ENCODE results near the gene ARAP3. TPM values are rescaled to one million over a fixed set of nuclear protein-coding genes. Genes with fewer than 3 reads are reported as not detected.
A peak's percentile ranks its signal among the peaks of the same experiment; 100 is the strongest.

ARAP3 gene
- total RNA-seq, 1 donor from 2014 or later = 7.1 TPM

DNA sequence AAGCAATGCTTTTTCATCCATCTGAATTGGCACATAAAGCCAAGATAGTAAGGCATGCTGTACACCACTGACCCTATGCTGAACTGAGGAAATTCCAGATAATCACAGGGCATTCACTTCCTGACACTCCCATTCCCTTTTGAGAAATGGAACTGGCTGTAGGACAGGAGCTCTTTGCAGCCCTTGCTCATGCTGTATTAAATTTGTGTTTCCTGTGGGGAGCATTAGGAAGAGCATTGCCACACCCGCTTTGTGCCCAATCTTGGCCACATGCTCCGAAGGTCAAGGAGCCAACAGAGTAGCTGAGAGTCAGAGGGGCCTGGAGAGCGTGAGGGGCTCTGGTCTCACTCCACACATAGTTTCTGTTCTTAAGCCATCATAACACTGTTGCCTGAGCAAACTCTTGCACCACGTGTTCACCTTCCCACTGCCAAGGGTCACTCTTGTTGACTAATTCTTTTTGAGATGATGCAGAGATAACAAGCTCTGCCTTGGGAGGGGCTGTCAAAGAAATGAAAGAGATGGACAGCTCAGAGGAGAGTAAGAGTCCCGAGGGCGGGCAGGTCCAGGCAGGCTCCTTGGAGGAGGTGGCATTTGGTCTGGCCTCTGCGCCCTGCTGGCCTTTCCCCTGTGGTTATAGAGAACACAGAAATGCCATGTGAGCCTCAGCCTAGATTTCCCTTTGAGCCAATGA lies 31.7 kb upstream of the ARAP3 start:
- Mint-ChIP-seq H3K4me1 (ENCODE audit: low read depth) (no peaks in the 10 kb centered on the region), H3K27me3 (ENCODE audit: insufficient read depth) (peaks cover 7% of the 10 kb centered on the region), H3K27ac (no peak overlapping the region), H3K4me3 (no peak overlapping the region), H3K36me3 (ENCODE audit: low read depth) (no peaks in the 10 kb centered on the region), H3K9me3 (no peaks in the 10 kb centered on the region)
- no peak for DNase-seq (ENCODE audit: low spot score)
- intact Hi-C loops (cut with micrococcal nuclease) = no loop called here

DNA sequence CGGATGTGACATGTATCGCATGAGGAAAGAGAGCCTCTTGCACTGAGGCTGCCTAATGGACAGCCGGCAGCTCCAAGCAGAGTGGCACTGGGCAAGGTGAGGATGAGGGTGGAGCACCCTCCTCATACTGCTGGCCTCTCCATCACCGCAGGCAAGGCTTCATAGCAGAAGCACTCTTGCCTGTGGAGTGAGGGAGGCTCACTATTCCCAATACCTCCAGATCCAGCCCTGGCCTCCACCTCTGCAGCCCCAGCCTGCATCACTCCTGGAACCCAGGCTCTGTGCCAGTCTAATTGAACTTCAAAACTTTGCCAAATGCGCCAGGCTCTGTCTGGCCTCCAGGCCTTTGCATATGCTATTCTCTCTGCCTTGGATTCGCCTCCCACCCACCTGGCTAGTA lies 29.7 kb upstream of the ARAP3 start:
- intact Hi-C loops (cut with micrococcal nuclease) = no loop called here
- no peak for DNase-seq (ENCODE audit: low spot score)
- Mint-ChIP-seq H3K9me3 (no peaks in the 10 kb centered on the region), H3K4me3 (no peak overlapping the region), H3K4me1 (ENCODE audit: low read depth) (no peaks in the 10 kb centered on the region), H3K27me3 (ENCODE audit: insufficient read depth) (peaks cover 4% of the 10 kb centered on the region), H3K36me3 (ENCODE audit: low read depth) (no peaks in the 10 kb centered on the region), H3K27ac (no peak overlapping the region)

DNA sequence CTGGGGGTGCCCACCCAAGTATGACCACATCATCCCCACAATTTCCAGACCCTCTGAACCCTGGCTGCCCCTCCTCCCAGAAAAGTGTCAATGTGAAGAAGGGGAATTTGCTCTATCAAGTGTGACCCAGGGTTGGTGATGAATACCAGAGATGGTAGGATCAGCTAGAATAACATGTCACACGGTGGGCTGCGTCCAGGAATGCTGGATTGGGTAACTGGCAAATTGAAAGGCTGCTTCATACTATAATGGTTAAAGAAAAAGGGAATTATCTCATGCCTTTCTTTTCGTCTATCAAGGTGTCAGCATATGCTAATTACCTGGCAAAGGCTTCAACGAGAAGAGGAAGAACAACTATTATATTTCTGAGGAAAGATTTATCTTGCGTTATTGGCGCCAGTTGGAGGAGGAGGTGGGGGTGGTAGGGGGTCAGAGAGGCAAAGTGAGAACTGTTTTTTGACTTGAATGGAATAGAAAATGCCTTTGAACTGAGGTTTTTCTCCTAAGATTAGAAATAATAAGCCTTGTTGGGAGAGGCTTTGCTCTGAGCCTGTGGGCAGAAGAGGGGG lies 27.8 kb upstream of the ARAP3 start:
- Mint-ChIP-seq H3K36me3 (ENCODE audit: low read depth) (no peaks in the 10 kb centered on the region), H3K27ac (no peak overlapping the region), H3K27me3 (ENCODE audit: insufficient read depth) (peaks cover 6% of the 10 kb centered on the region), H3K4me1 (ENCODE audit: low read depth) (no peaks in the 10 kb centered on the region), H3K9me3 (no peaks in the 10 kb centered on the region), H3K4me3 (no peak overlapping the region)
- intact Hi-C loops (cut with micrococcal nuclease) = no loop called here
- DNase-seq (ENCODE audit: low spot score) = no peak

DNA sequence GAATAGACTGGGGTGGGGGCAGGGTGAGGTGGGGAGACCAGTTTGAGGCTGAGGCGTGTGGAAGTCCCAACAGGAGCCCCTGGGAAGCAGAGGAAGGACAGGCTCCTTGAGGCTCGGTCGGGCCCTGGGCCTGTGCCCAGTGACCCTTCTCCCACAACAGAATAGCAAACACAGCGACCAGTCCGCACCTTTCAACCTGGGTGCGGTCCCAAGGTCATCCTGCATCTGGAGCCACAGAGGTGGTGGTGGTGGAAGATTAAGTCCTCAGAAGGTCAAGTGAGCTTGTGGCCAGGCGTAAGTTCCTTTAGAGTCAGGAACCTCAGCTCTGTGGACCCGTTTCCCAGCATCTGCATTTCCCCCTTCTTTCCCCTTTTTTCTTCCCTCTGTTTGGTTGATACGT lies 26.0 kb upstream of the ARAP3 start:
- intact Hi-C loops (cut with micrococcal nuclease) = no loop called here
- Mint-ChIP-seq H3K27ac (no peak overlapping the region), H3K9me3 (no peaks in the 10 kb centered on the region), H3K4me3 (no peak overlapping the region), H3K4me1 (ENCODE audit: low read depth) (no peaks in the 10 kb centered on the region), H3K36me3 (ENCODE audit: low read depth) (no peaks in the 10 kb centered on the region), H3K27me3 (ENCODE audit: insufficient read depth) (peaks cover 9% of the 10 kb centered on the region)
- DNase-seq (ENCODE audit: low spot score) = no peak

DNA sequence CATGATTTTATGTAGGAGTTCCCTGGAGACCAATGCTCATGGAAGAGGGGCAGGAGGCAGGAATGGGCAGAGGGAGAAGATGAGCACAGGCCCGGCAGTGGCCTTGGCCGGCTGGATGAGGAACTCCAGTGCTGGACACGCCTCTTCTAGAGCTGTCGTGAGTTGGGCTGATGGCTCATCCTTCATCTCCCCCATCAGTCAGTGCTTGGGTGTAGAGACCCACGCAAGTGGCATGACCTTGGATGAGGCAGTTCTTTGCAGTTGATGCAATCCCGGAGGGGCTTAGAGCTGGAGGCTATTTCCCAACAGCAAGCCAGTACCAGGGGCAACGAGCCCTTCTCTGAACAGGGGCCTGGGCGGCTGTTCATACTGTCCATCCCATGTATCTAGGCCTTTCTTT lies 25.5 kb upstream of the ARAP3 start:
- Mint-ChIP-seq H3K4me1 (ENCODE audit: low read depth) (no peaks in the 10 kb centered on the region), H3K27me3 (ENCODE audit: insufficient read depth) (peaks cover 14% of the 10 kb centered on the region), H3K36me3 (ENCODE audit: low read depth) (no peaks in the 10 kb centered on the region), H3K27ac (no peak overlapping the region), H3K9me3 (no peaks in the 10 kb centered on the region), H3K4me3 (no peak overlapping the region)
- no peak for DNase-seq (ENCODE audit: low spot score)
- intact Hi-C loops (cut with micrococcal nuclease) = no loop called here

DNA sequence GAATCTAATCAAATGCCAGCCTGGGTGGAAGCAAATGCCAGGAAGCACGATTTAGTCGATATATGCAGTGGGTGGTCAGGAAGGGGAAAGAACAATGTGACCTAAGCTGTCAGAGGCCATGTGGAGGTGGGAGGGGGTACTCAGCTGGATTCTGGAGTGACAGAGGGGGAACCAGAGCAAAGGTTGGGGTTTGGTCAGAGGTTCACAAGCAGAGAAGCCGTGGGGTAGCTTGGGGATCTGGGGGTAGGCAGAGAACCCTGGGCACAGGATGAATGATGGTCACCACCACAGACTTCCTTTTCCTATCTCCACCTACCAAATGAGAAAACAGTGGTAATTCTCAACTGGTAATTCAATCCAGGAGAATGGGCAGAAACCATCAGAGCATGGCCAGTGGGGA lies 24.1 kb upstream of the ARAP3 start:
- H3K4me1 Mint-ChIP-seq (ENCODE audit: low read depth) = peaks cover 11% of the 10 kb centered on the region
- no peak overlapping the region for H3K4me3 Mint-ChIP-seq
- H3K9me3 Mint-ChIP-seq = no peaks in the 10 kb centered on the region

DNA sequence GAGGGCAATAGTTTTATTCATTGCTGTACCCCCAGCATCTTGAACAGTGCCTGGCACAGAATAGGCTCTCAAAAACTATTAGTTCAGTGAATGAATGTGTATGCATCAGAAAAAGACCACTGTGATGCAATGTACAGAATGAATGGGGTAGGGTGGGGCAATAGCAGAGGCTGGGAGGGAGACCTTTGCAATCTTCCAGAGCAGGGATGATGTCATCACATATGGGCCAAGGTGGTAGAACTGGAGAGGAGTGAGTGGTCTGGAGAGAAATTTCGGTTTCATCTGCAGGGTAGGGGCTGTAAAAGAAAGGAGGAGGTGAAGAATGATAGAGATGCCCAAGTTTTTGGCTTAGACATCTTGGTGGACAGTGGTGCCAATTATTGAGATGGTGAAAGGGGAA lies 23.4 kb upstream of the ARAP3 start:
- no peak overlapping the region for H3K4me3 Mint-ChIP-seq
- H3K27me3 Mint-ChIP-seq (ENCODE audit: insufficient read depth) = peaks cover 26% of the 10 kb centered on the region
- H3K36me3 Mint-ChIP-seq (ENCODE audit: low read depth) = no peaks in the 10 kb centered on the region
- no peak overlapping the region for H3K27ac Mint-ChIP-seq
- DNase-seq (ENCODE audit: low spot score) = no peak
- intact Hi-C loops (cut with micrococcal nuclease) = no loop called here
- H3K9me3 Mint-ChIP-seq = no peaks in the 10 kb centered on the region
- peaks cover 12% of the 10 kb centered on the region for H3K4me1 Mint-ChIP-seq (ENCODE audit: low read depth)

More for the DNA sequence above, 24.1 kb upstream of the ARAP3 start:
- intact Hi-C loops (cut with micrococcal nuclease) = no loop called here
- H3K27ac Mint-ChIP-seq = no peak overlapping the region
- H3K36me3 Mint-ChIP-seq (ENCODE audit: low read depth) = no peaks in the 10 kb centered on the region
- no peak for DNase-seq (ENCODE audit: low spot score)
- H3K27me3 Mint-ChIP-seq (ENCODE audit: insufficient read depth) = peaks cover 26% of the 10 kb centered on the region

DNA sequence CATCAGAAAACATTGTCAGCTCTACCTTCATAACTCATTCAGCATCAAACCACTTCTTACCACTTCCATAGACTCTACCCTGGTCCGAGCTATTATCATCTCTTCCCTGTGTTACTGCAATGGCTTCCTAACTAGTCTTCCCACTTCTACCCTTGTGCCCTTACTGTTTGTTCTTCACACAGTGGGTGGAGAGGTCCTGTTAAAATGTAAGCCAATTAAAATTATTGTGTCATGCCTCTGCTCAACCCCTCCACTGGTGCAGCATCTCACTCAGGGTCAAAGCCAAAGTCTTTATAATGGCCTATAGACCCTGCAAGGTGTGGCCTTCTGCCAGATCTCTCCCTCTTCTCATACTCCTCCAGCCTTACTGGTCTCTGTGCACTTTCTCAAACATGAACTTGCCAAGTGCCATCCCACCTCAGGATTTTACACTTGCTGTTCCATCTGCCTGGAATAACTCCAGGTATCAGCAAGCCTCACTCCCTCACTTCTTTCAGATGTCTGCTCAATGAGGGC lies 22.8 kb upstream of the ARAP3 start:
- DNase-seq (ENCODE audit: low spot score) = no peak
- H3K9me3 Mint-ChIP-seq = no peaks in the 10 kb centered on the region
- H3K36me3 Mint-ChIP-seq (ENCODE audit: low read depth) = no peaks in the 10 kb centered on the region
- intact Hi-C loops (cut with micrococcal nuclease) = no loop called here
- peaks cover 29% of the 10 kb centered on the region for H3K27me3 Mint-ChIP-seq (ENCODE audit: insufficient read depth)
- no peak overlapping the region for H3K4me3 Mint-ChIP-seq
- H3K27ac Mint-ChIP-seq = no peak overlapping the region
- H3K4me1 Mint-ChIP-seq (ENCODE audit: low read depth) = peaks cover 12% of the 10 kb centered on the region

DNA sequence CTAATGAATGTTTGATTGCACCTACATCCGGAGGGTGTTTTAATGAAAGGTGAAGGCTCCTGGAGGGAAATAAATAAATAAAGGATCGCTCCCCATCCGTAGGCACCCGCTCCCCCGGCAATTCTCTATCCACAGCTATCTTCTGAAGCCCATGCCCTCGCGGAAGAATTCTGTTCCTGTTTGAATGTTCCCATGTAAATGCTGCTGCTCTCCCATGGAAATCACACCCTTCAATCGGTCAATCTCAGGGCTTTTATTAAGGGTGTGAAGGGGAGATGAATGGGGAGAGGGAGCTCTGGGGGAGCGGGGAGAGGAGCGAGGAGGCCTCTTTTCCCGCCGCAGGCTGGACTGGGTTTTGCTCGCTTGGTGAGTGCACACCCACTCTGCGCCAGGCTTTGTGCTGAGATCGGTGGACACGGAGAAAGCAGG lies 21.1 kb upstream of the ARAP3 start:
- Mint-ChIP-seq H3K9me3 (no peaks in the 10 kb centered on the region), H3K4me3 (peak overlapping the region; percentile 74), H3K36me3 (ENCODE audit: low read depth) (no peaks in the 10 kb centered on the region), H3K27me3 (ENCODE audit: insufficient read depth) (peaks cover 40% of the 10 kb centered on the region), H3K27ac (no peak overlapping the region), H3K4me1 (ENCODE audit: low read depth) (peaks cover 12% of the 10 kb centered on the region)
- no peak for DNase-seq (ENCODE audit: low spot score)
- intact Hi-C loops (cut with micrococcal nuclease) = loop anchor here (2.0 kb wide), 1 partner anchor 32 kb away; no protein-coding TSS in a partner anchor

DNA sequence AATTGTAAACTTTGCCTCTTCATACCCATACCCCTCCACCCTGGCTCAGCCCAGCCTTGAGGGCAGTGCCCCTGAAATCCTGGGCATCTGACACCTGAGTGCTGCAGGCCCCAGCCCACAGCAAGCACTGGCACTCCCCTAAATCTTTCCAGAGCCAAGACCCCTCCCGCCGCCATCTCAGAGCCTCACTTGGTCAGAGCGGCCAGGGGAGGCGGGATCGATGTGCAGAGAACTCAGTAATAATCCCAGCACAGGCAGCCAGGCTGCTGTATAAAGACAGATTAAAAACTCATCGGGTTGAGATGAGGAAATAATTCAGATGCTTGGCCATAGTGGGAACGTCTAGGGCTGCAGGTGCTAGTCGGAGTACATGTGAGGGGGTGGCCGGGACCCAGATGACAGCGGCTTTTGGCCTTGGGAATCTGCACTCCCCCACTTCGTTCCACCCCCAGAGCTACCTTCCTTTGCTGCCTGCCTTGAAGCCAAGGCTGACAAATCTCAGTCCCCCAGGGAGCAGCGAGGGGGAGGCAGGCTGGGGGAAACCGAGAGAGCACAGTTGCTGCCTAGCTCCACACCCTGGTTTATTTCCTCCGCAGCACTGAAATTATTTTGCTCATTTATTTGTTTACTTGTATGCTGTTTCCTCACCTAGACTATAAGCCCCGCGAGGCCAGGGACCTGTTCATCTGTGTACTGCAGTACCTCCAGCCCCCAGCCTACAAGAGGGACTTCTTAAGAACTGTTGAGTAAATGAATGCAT lies 19.5 kb upstream of the ARAP3 start:
- Mint-ChIP-seq H3K27ac (no peak overlapping the region), H3K4me3 (peak overlapping the region; percentile 74), H3K27me3 (ENCODE audit: insufficient read depth) (peaks cover 45% of the 10 kb centered on the region), H3K9me3 (no peaks in the 10 kb centered on the region), H3K36me3 (ENCODE audit: low read depth) (no peaks in the 10 kb centered on the region), H3K4me1 (ENCODE audit: low read depth) (peaks cover 12% of the 10 kb centered on the region)
- DNase-seq (ENCODE audit: low spot score) = no peak
- intact Hi-C loops (cut with micrococcal nuclease) = loop anchor here (1.0 to 2.0 kb wide), 6 partner anchors 8 to 268 kb away; partner anchors contain the start of gene RNF14

DNA sequence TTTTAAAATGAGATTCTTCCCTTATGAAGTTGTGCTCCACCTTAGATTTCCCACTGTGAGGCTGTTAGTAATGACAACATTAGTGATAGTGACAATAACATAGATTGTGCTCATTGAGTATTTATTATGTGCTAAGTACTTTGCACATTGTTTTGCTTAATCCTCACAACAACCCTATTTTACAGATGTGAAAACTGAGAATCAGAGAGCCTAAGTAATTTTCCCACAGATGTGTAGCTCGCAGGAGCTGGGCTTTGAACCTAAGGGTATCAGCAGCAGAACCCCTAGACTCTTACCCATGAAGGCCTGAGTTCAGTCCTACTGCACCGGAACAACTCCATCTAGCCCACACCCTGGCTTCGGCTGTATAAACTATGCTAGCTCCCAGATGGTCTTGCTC lies 15.6 kb upstream of the ARAP3 start:
- H3K4me3 Mint-ChIP-seq = no peak overlapping the region
- no peak overlapping the region for H3K27ac Mint-ChIP-seq
- H3K9me3 Mint-ChIP-seq = no peaks in the 10 kb centered on the region
- H3K4me1 Mint-ChIP-seq (ENCODE audit: low read depth) = peaks cover 28% of the 10 kb centered on the region
- DNase-seq (ENCODE audit: low spot score) = no peak
- H3K27me3 Mint-ChIP-seq (ENCODE audit: insufficient read depth) = peaks cover 34% of the 10 kb centered on the region
- intact Hi-C loops (cut with micrococcal nuclease) = no loop called here
- H3K36me3 Mint-ChIP-seq (ENCODE audit: low read depth) = no peaks in the 10 kb centered on the region

DNA sequence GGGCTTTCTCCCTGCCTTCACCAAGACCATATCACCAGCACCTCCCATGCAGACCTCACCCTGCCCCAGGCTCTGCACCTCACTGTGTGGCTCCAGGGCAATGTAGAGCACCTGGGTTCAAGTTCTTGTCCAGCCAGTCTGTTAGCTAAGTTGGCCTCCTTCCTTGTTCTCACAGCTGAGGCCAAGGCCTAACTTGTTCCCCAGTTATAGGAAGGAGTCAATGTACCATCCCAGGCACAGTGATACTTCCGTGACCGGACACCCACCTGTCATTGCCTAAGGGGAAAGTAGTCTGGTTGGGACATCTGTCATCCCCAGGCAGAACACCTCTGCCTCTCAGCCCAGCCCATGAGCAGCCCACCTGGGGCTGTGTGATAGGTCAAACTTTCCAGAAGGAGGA lies 14.4 kb upstream of the ARAP3 start:
- no peak for DNase-seq (ENCODE audit: low spot score)
- Mint-ChIP-seq H3K36me3 (ENCODE audit: low read depth) (no peaks in the 10 kb centered on the region), H3K27me3 (ENCODE audit: insufficient read depth) (peaks cover 23% of the 10 kb centered on the region), H3K4me1 (ENCODE audit: low read depth) (peaks cover 32% of the 10 kb centered on the region), H3K4me3 (no peak overlapping the region), H3K9me3 (no peaks in the 10 kb centered on the region), H3K27ac (no peak overlapping the region)
- intact Hi-C loops (cut with micrococcal nuclease) = no loop called here

DNA sequence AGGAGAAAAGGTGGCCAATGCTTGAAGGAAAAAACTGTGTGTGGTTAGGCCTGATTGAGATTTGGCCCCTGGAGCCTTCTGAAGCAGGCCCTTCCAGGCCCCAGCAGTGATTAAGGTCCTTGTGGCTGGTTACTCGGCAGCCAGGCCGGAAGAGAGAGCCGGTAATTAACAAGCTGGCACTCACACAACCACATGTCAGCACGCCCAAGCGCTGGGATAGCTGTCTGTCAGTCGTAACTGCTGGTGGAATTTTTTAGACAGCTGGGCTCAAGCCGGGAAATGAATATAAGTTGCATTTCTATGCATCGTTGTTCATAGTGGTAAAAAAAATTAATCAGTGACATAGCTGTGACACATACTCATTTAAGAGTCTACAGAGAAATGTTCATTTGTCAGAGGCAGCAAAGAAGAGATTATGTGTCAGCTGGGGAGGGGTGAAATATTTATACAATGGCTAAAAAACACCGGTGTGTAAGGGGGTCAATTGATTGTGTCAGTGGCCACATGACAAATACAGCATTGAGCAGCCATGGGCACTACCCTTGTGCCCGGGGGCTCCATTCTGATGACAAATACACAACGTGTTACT lies 13.7 kb upstream of the ARAP3 start:
- peaks cover 21% of the 10 kb centered on the region for H3K27me3 Mint-ChIP-seq (ENCODE audit: insufficient read depth)
- H3K4me3 Mint-ChIP-seq = no peak overlapping the region
- no peaks in the 10 kb centered on the region for H3K9me3 Mint-ChIP-seq
- no peak overlapping the region for H3K27ac Mint-ChIP-seq
- H3K36me3 Mint-ChIP-seq (ENCODE audit: low read depth) = no peaks in the 10 kb centered on the region
- no peak for DNase-seq (ENCODE audit: low spot score)
- peaks cover 29% of the 10 kb centered on the region for H3K4me1 Mint-ChIP-seq (ENCODE audit: low read depth)
- intact Hi-C loops (cut with micrococcal nuclease) = no loop called here
